Measurements from ENCODE around the gene LRRC30.

DNA sequence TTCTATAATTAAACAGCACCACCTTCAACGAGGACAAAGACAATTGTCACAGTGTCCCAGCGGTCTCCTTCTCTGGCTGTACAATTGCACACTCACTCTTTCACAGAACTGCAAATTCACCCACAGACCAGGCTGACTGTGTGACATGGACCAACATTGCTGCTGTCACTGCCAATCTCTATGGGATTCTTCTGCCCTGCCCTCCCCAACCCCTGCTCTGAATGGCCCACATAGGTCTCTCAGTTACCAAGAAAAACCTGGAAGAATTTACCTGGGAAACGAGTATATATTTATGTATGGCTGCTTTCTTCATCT is 26.5 kb downstream of the LRRC30 start:
- TF ChIP-seq, protein P1, sequence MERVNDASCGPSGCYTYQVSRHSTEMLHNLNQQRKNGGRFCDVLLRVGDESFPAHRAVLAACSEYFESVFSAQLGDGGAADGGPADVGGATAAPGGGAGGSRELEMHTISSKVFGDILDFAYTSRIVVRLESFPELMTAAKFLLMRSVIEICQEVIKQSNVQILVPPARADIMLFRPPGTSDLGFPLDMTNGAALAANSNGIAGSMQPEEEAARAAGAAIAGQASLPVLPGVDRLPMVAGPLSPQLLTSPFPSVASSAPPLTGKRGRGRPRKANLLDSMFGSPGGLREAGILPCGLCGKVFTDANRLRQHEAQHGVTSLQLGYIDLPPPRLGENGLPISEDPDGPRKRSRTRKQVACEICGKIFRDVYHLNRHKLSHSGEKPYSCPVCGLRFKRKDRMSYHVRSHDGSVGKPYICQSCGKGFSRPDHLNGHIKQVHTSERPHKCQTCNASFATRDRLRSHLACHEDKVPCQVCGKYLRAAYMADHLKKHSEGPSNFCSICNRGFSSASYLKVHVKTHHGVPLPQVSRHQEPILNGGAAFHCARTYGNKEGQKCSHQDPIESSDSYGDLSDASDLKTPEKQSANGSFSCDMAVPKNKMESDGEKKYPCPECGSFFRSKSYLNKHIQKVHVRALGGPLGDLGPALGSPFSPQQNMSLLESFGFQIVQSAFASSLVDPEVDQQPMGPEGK (CRISPR knock-in tag; IDR thresholded peaks at IDR 0.05; ENCODE audit: borderline replicate concordance) = no peak
- TF ChIP-seq CSDC2 (CRISPR knock-in tag; IDR thresholded peaks at IDR 0.05) = no peak
- TF ChIP-seq, protein P2, sequence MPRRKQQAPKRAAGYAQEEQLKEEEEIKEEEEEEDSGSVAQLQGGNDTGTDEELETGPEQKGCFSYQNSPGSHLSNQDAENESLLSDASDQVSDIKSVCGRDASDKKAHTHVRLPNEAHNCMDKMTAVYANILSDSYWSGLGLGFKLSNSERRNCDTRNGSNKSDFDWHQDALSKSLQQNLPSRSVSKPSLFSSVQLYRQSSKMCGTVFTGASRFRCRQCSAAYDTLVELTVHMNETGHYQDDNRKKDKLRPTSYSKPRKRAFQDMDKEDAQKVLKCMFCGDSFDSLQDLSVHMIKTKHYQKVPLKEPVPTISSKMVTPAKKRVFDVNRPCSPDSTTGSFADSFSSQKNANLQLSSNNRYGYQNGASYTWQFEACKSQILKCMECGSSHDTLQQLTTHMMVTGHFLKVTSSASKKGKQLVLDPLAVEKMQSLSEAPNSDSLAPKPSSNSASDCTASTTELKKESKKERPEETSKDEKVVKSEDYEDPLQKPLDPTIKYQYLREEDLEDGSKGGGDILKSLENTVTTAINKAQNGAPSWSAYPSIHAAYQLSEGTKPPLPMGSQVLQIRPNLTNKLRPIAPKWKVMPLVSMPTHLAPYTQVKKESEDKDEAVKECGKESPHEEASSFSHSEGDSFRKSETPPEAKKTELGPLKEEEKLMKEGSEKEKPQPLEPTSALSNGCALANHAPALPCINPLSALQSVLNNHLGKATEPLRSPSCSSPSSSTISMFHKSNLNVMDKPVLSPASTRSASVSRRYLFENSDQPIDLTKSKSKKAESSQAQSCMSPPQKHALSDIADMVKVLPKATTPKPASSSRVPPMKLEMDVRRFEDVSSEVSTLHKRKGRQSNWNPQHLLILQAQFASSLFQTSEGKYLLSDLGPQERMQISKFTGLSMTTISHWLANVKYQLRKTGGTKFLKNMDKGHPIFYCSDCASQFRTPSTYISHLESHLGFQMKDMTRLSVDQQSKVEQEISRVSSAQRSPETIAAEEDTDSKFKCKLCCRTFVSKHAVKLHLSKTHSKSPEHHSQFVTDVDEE (CRISPR knock-in tag; IDR thresholded peaks at IDR 0.05) = no peak
- no peak for TF ChIP-seq OSR1 (CRISPR knock-in tag; IDR thresholded peaks at IDR 0.05)
- no peak for TF ChIP-seq ZNF8 (CRISPR knock-in tag; IDR thresholded peaks at IDR 0.05)
- no peak for TF ChIP-seq RARB (CRISPR knock-in tag; IDR thresholded peaks at IDR 0.05)
- TF ChIP-seq GLIS3 (CRISPR knock-in tag; IDR thresholded peaks at IDR 0.05) = no peak
- no peak for TF ChIP-seq ARNTL (CRISPR knock-in tag; IDR thresholded peaks at IDR 0.05; ENCODE audit: borderline replicate concordance, low read depth)
